B cell (primary cell): Measurements from ENCODE around the gene AKAP14. TPM values are rescaled to one million over a fixed set of nuclear protein-coding genes. Genes with fewer than 3 reads are reported as not detected.

Experiments
- ATAC-seq: fragments of 200-7000 bp; cut with Tn5 transposase; one replicate; pipeline ENCODE4 v1.10.0; 2021; ENCODE audit warnings: low read depth, mild to moderate bottlenecking, moderate number of reproducible peaks, moderate library complexity
- CTCF ChIA-PET: fragments of 350-600 bp; sonication (Branson Sonifier 250); formaldehyde crosslinking; loops from one replicate; lab custom pipeline; 2021; ENCODE audit warnings: antibody characterized with exemption, inconsistent platforms; lab: Charles Lee
- POLR2A ChIA-PET: fragments of 350-600 bp; sonication (Branson Sonifier 250); formaldehyde crosslinking; loops from one replicate; lab custom pipeline; 2021; ENCODE audit warnings: antibody characterized with exemption; lab: Charles Lee
- DNase-seq: peaks from one replicate; pipeline ENCODE4 v3.0.0; 2013
- H2AFZ ChIP-seq: 2 replicates; pipeline ENCODE4 v1.6.1; 2012; ENCODE audit warnings: mild to moderate bottlenecking, low read depth, low read length; ENCODE audit not compliant: insufficient read depth, poor library complexity, severe bottlenecking
- H3K27ac ChIP-seq, 2 donors: 1 replicate in 1 of 2; 2 replicates in 1 of 2; pipeline ENCODE4 v1.5.1; 2012 to 2013; ENCODE audit warnings: low read length in 2 of 2, mild to moderate bottlenecking in 2 of 2, moderate library complexity in 1 of 2
- H3K27me3 ChIP-seq, 4 experiments: fragments of 200-600 bp in 1 of 4; sonication (generic) in 1 of 4; replicated peaks in 1 of 4; 1 replicate in 2 of 4; 2 replicates in 2 of 4; pipeline versions ENCODE4 v1.6.1 to v1.7.0; 2013 to 2016; ENCODE audit warnings: low read length in 3 of 4, mild to moderate bottlenecking in 2 of 4, mixed read lengths in 1 of 4, moderate library complexity in 1 of 4; ENCODE audit not compliant: insufficient read depth in 4 of 4, control insufficient read depth in 3 of 4; ENCODE audit errors: control extremely low read depth in 1 of 4
- H3K36me3 ChIP-seq, 2 experiments: replicated peaks in 1 of 2; 1 replicate in 1 of 2; 2 replicates in 1 of 2; pipeline versions ENCODE4 v1.6.1 to v1.7.1; 2013; ENCODE audit warnings: low read length in 1 of 2; ENCODE audit not compliant: insufficient read depth in 2 of 2, control insufficient read depth in 1 of 2; ENCODE audit errors: control extremely low read depth in 1 of 2, extremely low read depth in 1 of 2
- H3K4me1 ChIP-seq, 2 donors: fragments of 200-600 bp in 1 of 2; sonication (generic) in 1 of 2; 1 replicate in 1 of 2; 2 replicates in 1 of 2; pipeline versions ENCODE4 v1.5.1 to v1.6.1; 2013 to 2017; ENCODE audit warnings: low read length in 2 of 2; ENCODE audit not compliant: control insufficient read depth in 2 of 2, insufficient read depth in 2 of 2
- H3K4me2 ChIP-seq: replicated peaks from 2 replicates; pipeline ENCODE3; 2012; ENCODE audit warnings: mild to moderate bottlenecking, low read depth, low read length; ENCODE audit not compliant: poor library complexity, severe bottlenecking
- H3K4me3 ChIP-seq, 5 experiments: fragments of 200-600 bp in 1 of 5; sonication (generic) in 1 of 5; 1 replicate in 3 of 5; 2 replicates in 2 of 5; pipeline versions ENCODE4 v1.5.1 to v1.7.0; 2011 to 2016; ENCODE audit warnings: low read length in 4 of 5, mild to moderate bottlenecking in 4 of 5, low read depth in 2 of 5, control low read depth in 1 of 5, moderate library complexity in 1 of 5; ENCODE audit not compliant: insufficient read depth in 1 of 5; ENCODE audit errors: control extremely low read depth in 1 of 5, extremely low read depth in 1 of 5
- H3K79me2 ChIP-seq: fragments of 200-600 bp; sonication (generic); one replicate; pipeline ENCODE4 v1.6.0; 2016; ENCODE audit warnings: low read length; ENCODE audit not compliant: control insufficient read depth, insufficient read depth
- H3K9ac ChIP-seq: fragments of 200-600 bp; sonication (generic); 2 replicates; pipeline ENCODE4 v1.6.1; 2017; ENCODE audit warnings: mild to moderate bottlenecking, low read length, moderate library complexity
- H3K9me3 ChIP-seq, 3 donors: one replicate each; pipeline versions ENCODE4 v1.6.1 to v1.7.1; 2013; ENCODE audit warnings: low read length in 2 of 3; ENCODE audit not compliant: control insufficient read depth in 2 of 3, insufficient read depth in 1 of 3; ENCODE audit errors: control extremely low read depth in 1 of 3
- H4K20me1 ChIP-seq: 2 replicates; pipeline ENCODE4 v1.6.0; 2012; ENCODE audit warnings: mild to moderate bottlenecking, low read length; ENCODE audit not compliant: insufficient read depth, control insufficient read depth, poor library complexity, severe bottlenecking
- H3K27ac Mint-ChIP-seq: one replicate; pipeline ENCODE4 v1.8.0; 2021; ENCODE audit warnings: mixed read lengths
- H3K27me3 Mint-ChIP-seq: one replicate; pipeline ENCODE4 v1.8.0; 2021; ENCODE audit warnings: mixed read lengths
- H3K4me1 Mint-ChIP-seq: one replicate; pipeline ENCODE4 v1.8.0; 2021; ENCODE audit warnings: mixed read lengths
- H3K4me3 Mint-ChIP-seq: one replicate; pipeline ENCODE4 v1.8.0; 2021; ENCODE audit warnings: mixed read lengths
- H3K9me3 Mint-ChIP-seq: one replicate; pipeline ENCODE4 v1.8.0; 2022; ENCODE audit warnings: mixed read lengths; ENCODE audit not compliant: insufficient read depth
- CTCF ChIP-seq: fragments of 200-600 bp; IDR thresholded peaks from one replicate; pipeline ENCODE4 v1.8.0; 2022; ENCODE audit warnings: antibody characterized with exemption, mild to moderate bottlenecking
- EZH2 ChIP-seq: IDR thresholded peaks from 2 replicates; pipeline ENCODE4 v1.6.1; 2012; ENCODE audit warnings: borderline replicate concordance, low read depth, mild to moderate bottlenecking, moderate library complexity, low read length; ENCODE audit not compliant: insufficient read depth, poor library complexity, severe bottlenecking
- WGBS: methylation state at CpG from one replicate; pipeline ENCODE4 v1.1.5; 2013; ENCODE audit warnings: missing lambda C conversion rate; ENCODE audit not compliant: insufficient coverage; 5-methylcytosine and 5-hydroxymethylcytosine counted together
- intact Hi-C: fragments of 100-400 bp; cut with micrococcal nuclease; formaldehyde crosslinking; loops from one replicate; pipeline ENCODE4 v1.10.0; 2022
- polyA plus RNA-seq: library from polyadenylated mRNA; depleted of rRNA; stranded (reverse); fragments of >200 nt; gene quantifications from 2 replicates; pipeline ENCODE4 v1.2.3, GENCODE V29; 2012
- total RNA-seq, 2 donors: library from RNA; stranded (reverse); fragments of 120-200 nt in 1 of 2; gene quantifications; 1 replicate in 1 of 2; 2 replicates in 1 of 2; pipeline versions ENCODE4 v1.2.3 to v1.2.4, GENCODE V29; 2013 to 2022

The AKAP14 gene
- total and polyA plus RNA-seq, 2 donors (not counting 1 experiment from before 2014, with no cell fraction given): not detected

- under 1% methylated on average over 48 of the region's 59 CpGs for WGBS
- POLR2A ChIA-PET: no interaction called here
- intact Hi-C loops: loop anchor here (1.0 to 10.0 kb wide), 4 partner anchors 72 to 479 kb away; partner anchors contain the start of genes NDUFA1, RNF113A, RPL39 and SLC25A5
Observed at GRCh38 chrX:119943185-119943988, 47.7 kb downstream of the AKAP14 start, which contains the start of gene NKAP. NKAP (minus strand) TSS chrX:119943751; CDS start chrX:119943605, 146 bp downstream.

More at GRCh38 chrX:119943185-119943988, 47.7 kb downstream of the AKAP14 start, which contains the start of gene NKAP:
- Mint-ChIP-seq H3K4me3 (peak within 1 kb of the TSS; percentile 96), H3K9me3 (no peaks in the 10 kb centered on the region), H3K27ac (peak within 1 kb of the TSS; percentile 94), H3K4me1 (peaks cover 18% of the 10 kb centered on the region), H3K27me3 (peaks cover 1% of the 10 kb centered on the region)
- Histone ChIP-seq H3K4me1 (peaks cover 15 to 21% of the 10 kb centered on the region in 2 donors), H3K4me2 (peak within 1 kb of the TSS; percentile 68), H3K79me2 (peaks cover 22% of the 10 kb centered on the region), H3K9me3 (no peaks in the 10 kb centered on the region), H4K20me1 (no peaks in the 10 kb centered on the region), H3K27ac (peak within 1 kb of the TSS; percentile 86 to 88), H3K9ac (peak within 1 kb of the TSS; percentile 76), H3K4me3 (peak within 1 kb of the TSS; percentile 56 to 91 (median 75)), H3K27me3 (no peaks in the 10 kb centered on the region), H3K36me3 (no peaks in the 10 kb centered on the region), H2AFZ (peak within 1 kb of the TSS; percentile 76)
- CTCF ChIA-PET: interaction anchor here (0.6 to 0.7 kb wide), 2 partner anchors 20 to 523 kb away, joined by 3 to 4 read pairs; no protein-coding TSS in a partner anchor
- TF ChIP-seq CTCF: no peak
- TF ChIP-seq EZH2: no peak
- ATAC-seq (peak; percentile 88), DNase-seq (peak; percentile 90)
